ENCODE data around the gene SOX30.

The SOX30 gene

GRCh38 chr5:157659868-157660660, 7.8 kb upstream of the SOX30 start:
- DNase-seq (ENCODE audit: low read depth): no peak

- no peak for DNase-seq (ENCODE audit: low read depth)
Measured at GRCh38 chr5:157658893-157659292, 6.7 kb upstream of the SOX30 start.

GRCh38 chr5:157657516-157657915, 5.3 kb upstream of the SOX30 start:
- no peak for DNase-seq (ENCODE audit: low read depth)

GRCh38 chr5:157651623-157652376, 438 bp downstream of the SOX30 start:
- DNase-seq (ENCODE audit: low read depth): no peak

GRCh38 chr5:157650991-157651611, 1.1 kb downstream of the SOX30 start:
- DNase-seq (ENCODE audit: low read depth): no peak

- DNase-seq (ENCODE audit: low read depth): no peak
Measured at GRCh38 chr5:157649101-157649500, 3.1 kb downstream of the SOX30 start.

GRCh38 chr5:157648275-157648990, 3.8 kb downstream of the SOX30 start:
- no peak for DNase-seq (ENCODE audit: low read depth)

GRCh38 chr5:157640406-157641066, 11.7 kb downstream of the SOX30 start:
- DNase-seq (ENCODE audit: low read depth): no peak

GRCh38 chr5:157630341-157630740, 21.9 kb downstream of the SOX30 start:
- DNase-seq (ENCODE audit: low read depth): no peak

GRCh38 chr5:157626831-157627230, 25.4 kb downstream of the SOX30 start:
- DNase-seq (ENCODE audit: low read depth): no peak

GRCh38 chr5:157624144-157624543, 28.1 kb downstream of the SOX30 start:
- DNase-seq (ENCODE audit: low read depth): no peak

- DNase-seq (ENCODE audit: low read depth): no peak
Measured at GRCh38 chr5:157620776-157621175, 31.5 kb downstream of the SOX30 start.

- DNase-seq (ENCODE audit: low read depth): no peak
Measured at GRCh38 chr5:157618191-157618765, 34.0 kb downstream of the SOX30 start.

- no peak for DNase-seq (ENCODE audit: low read depth)
Measured at GRCh38 chr5:157616785-157617184, 35.5 kb downstream of the SOX30 start.

- no peak for DNase-seq (ENCODE audit: low read depth)
Measured at GRCh38 chr5:157613385-157614245, 38.6 kb downstream of the SOX30 start.

- no peak for DNase-seq (ENCODE audit: low read depth)
Measured at GRCh38 chr5:157612581-157612980, 39.7 kb downstream of the SOX30 start.

GRCh38 chr5:157611571-157612476, 40.4 kb downstream of the SOX30 start:
- no peak for DNase-seq (ENCODE audit: low read depth)

- no peak for DNase-seq (ENCODE audit: low read depth)
Measured at GRCh38 chr5:157610990-157611389, 41.2 kb downstream of the SOX30 start.

GRCh38 chr5:157608972-157609565, 43.2 kb downstream of the SOX30 start:
- DNase-seq (ENCODE audit: low read depth): no peak

All from ELR (cell line).